CD14-positive monocyte (primary cell): Measurements from ENCODE around the gene RYR2. TPM values are rescaled to one million over a fixed set of nuclear protein-coding genes. Genes with fewer than 3 reads are reported as not detected.

Experiments
- DNase-seq, 3 donors: peaks; one replicate each; pipeline ENCODE4 v3.0.0-alpha.2; 2011 to 2022
- H2AFZ ChIP-seq: 2 replicates; pipeline ENCODE4 v1.6.0; 2012; ENCODE audit warnings: mild to moderate bottlenecking, low read depth, low read length, inconsistent platforms; ENCODE audit not compliant: insufficient read depth, poor library complexity, severe bottlenecking
- H3K27ac ChIP-seq, 2 donors: 1 replicate in 1 of 2; 2 replicates in 1 of 2; pipeline ENCODE4 v1.5.1; 2012 to 2013; ENCODE audit warnings: low read length in 2 of 2, control low read depth in 1 of 2, inconsistent platforms in 1 of 2, low read depth in 1 of 2, mild to moderate bottlenecking in 1 of 2
- H3K27me3 ChIP-seq, 2 donors: one replicate each; pipeline versions ENCODE4 v1.6.0 to v1.6.1; 2011 to 2013; ENCODE audit warnings: low read length in 2 of 2; ENCODE audit not compliant: control insufficient read depth in 2 of 2, insufficient read depth in 2 of 2
- H3K36me3 ChIP-seq, 2 donors: replicated peaks in 1 of 2; 1 replicate in 1 of 2; 2 replicates in 1 of 2; pipeline versions ENCODE4 v1.5.1 to v1.6.1; 2012 to 2013; ENCODE audit warnings: low read length in 2 of 2, control low read depth in 1 of 2, inconsistent platforms in 1 of 2, mild to moderate bottlenecking in 1 of 2; ENCODE audit not compliant: insufficient read depth in 2 of 2, control insufficient read depth in 1 of 2
- H3K4me1 ChIP-seq, 2 donors: 1 replicate in 1 of 2; 2 replicates in 1 of 2; pipeline versions ENCODE4 v1.5.1 to v1.6.1; 2012 to 2013; ENCODE audit warnings: low read length in 2 of 2, control low read depth in 1 of 2, inconsistent platforms in 1 of 2, mild to moderate bottlenecking in 1 of 2, moderate library complexity in 1 of 2; ENCODE audit not compliant: insufficient read depth in 2 of 2, control insufficient read depth in 1 of 2
- H3K4me2 ChIP-seq: replicated peaks from 2 replicates; pipeline ENCODE3; 2012; ENCODE audit warnings: low read length, moderate library complexity, mild to moderate bottlenecking; ENCODE audit not compliant: poor library complexity, severe bottlenecking; ENCODE audit errors: extremely low read depth
- H3K4me3 ChIP-seq, 3 experiments: fragments of 200-600 bp in 1 of 3; sonication (generic) in 1 of 3; replicated peaks in 1 of 3; 1 replicate in 2 of 3; 2 replicates in 1 of 3; pipeline ENCODE4 v1.5.1; 2011 to 2013; ENCODE audit warnings: low read length in 3 of 3, mild to moderate bottlenecking in 3 of 3, control low read depth in 2 of 3, low read depth in 2 of 3, inconsistent platforms in 1 of 3, moderate library complexity in 1 of 3
- H3K79me2 ChIP-seq: 2 replicates; pipeline ENCODE4 v1.6.0; 2012; ENCODE audit warnings: mild to moderate bottlenecking, control low read depth, inconsistent platforms, low read length, moderate library complexity; ENCODE audit not compliant: insufficient read depth
- H3K9ac ChIP-seq: 2 replicates; pipeline ENCODE4 v1.6.0; 2017; ENCODE audit warnings: low read length, mild to moderate bottlenecking; ENCODE audit not compliant: insufficient read depth, poor library complexity, severe bottlenecking
- H3K9me3 ChIP-seq, 2 donors: replicated peaks in 1 of 2; 1 replicate in 1 of 2; 2 replicates in 1 of 2; pipeline versions ENCODE4 v1.5.1 to v1.6.1; 2012 to 2013; ENCODE audit warnings: low read length in 2 of 2, control low read depth in 1 of 2; ENCODE audit not compliant: control insufficient read depth in 1 of 2, insufficient read depth in 1 of 2
- H4K20me1 ChIP-seq: 2 replicates; pipeline ENCODE4 v1.6.0; 2012; ENCODE audit warnings: mild to moderate bottlenecking, low read length, control low read depth, moderate library complexity; ENCODE audit not compliant: insufficient read depth
- H3K27ac Mint-ChIP-seq, 7 donors: one replicate each; pipeline ENCODE4 v1.8.0; 2020; ENCODE audit warnings: mild to moderate bottlenecking in 7 of 7, mixed read lengths in 7 of 7, moderate library complexity in 6 of 7, inconsistent platforms in 2 of 7
- H3K27me3 Mint-ChIP-seq, 3 donors: one replicate each; pipeline ENCODE4 v1.8.0; 2021 to 2022; ENCODE audit warnings: low read depth in 3 of 3, mild to moderate bottlenecking in 3 of 3, mixed read lengths in 3 of 3, moderate library complexity in 3 of 3, inconsistent platforms in 1 of 3
- H3K36me3 Mint-ChIP-seq, 2 donors: one replicate each; pipeline ENCODE4 v1.8.0; 2020; ENCODE audit warnings: mixed read lengths in 2 of 2, inconsistent platforms in 1 of 2, mild to moderate bottlenecking in 1 of 2
- H3K4me1 Mint-ChIP-seq: one replicate; pipeline ENCODE4 v1.8.0; 2020; ENCODE audit warnings: mild to moderate bottlenecking, mixed read lengths
- H3K4me3 Mint-ChIP-seq, 2 donors: one replicate each; pipeline ENCODE4 v1.8.0; 2020; ENCODE audit warnings: mild to moderate bottlenecking in 2 of 2, mixed read lengths in 2 of 2, moderate library complexity in 1 of 2
- H3K9me3 Mint-ChIP-seq, 7 donors: one replicate each; pipeline ENCODE4 v1.8.0; 2020 to 2022; ENCODE audit warnings: mixed read lengths in 7 of 7, mild to moderate bottlenecking in 6 of 7, moderate library complexity in 6 of 7, inconsistent platforms in 2 of 7
- CTCF ChIP-seq: fragments of 200-600 bp; IDR thresholded peaks from one replicate; pipeline ENCODE4 v1.8.0; 2022; ENCODE audit warnings: antibody characterized with exemption, mild to moderate bottlenecking
- WGBS: methylation state at CpG from one replicate; pipeline ENCODE4 v1.1.5; 2013; ENCODE audit warnings: missing lambda C conversion rate; ENCODE audit not compliant: insufficient coverage; 5-methylcytosine and 5-hydroxymethylcytosine counted together
- intact Hi-C, 2 donors: fragments of 100-400 bp; cut with micrococcal nuclease; formaldehyde crosslinking; loops; one replicate each; pipeline versions ENCODE4 v1.15.0 to v1.15.1; 2023
- polyA plus RNA-seq, 3 donors: library from polyadenylated mRNA; depleted of rRNA in 1 of 3; unstranded in 2 of 3; stranded (reverse) in 1 of 3; fragments of 300-500 nt in 2 of 3; fragments of >200 nt in 1 of 3; fragmentation: Illumina TruSeq in 2 of 3; gene quantifications; 1 replicate in 2 of 3; 2 replicates in 1 of 3; pipeline ENCODE4 v1.2.3, GENCODE V29; 2012 to 2021

The RYR2 gene
- polyA plus RNA-seq, 3 donors, result not detected

DNA sequence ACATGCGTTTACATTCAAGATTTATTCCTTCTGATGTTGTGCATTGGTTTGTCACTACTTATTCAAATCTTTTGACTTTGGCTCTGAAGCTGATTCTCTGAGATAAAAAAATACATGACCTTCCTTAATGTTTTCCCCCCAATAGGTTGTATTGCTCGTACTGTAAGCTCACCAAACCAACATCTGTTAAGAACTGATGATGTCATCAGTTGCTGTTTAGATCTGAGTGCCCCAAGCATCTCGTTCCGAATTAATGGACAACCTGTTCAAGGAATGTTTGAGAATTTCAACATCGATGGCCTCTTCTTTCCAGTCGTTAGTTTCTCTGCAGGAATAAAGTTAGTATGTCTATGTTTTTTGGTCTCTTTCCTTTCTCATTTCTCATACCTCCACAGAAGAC lies 458.6 kb downstream of the RYR2 start:
- intact Hi-C loops, result no loop called here
- Histone ChIP-seq H3K4me2 (no peak overlapping the region), H3K4me3 (no peak overlapping the region), H3K36me3 (no peaks in the 10 kb centered on the region), H3K27ac (no peak overlapping the region), H3K79me2 (no peaks in the 10 kb centered on the region), H3K9ac (no peak overlapping the region), H2AFZ (no peak overlapping the region), H3K9me3 (no peaks in the 10 kb centered on the region), H3K4me1 (no peaks in the 10 kb centered on the region), H4K20me1 (no peaks in the 10 kb centered on the region), H3K27me3 (no peaks in the 10 kb centered on the region)
- Mint-ChIP-seq H3K27ac (no peak overlapping the region), H3K36me3 (no peaks in the 10 kb centered on the region), H3K4me1 (no peaks in the 10 kb centered on the region), H3K9me3 (peaks cover 0 to 7% (median 0%) of the 10 kb centered on the region in 7 donors), H3K27me3 (peaks cover 0 to 1% (median 0%) of the 10 kb centered on the region in 3 donors), H3K4me3 (no peak overlapping the region)
- DNase-seq, result no peak
- no peak for TF ChIP-seq CTCF
- WGBS, result no CpG with 5 or more reads among the region's 6 CpGs

DNA sequence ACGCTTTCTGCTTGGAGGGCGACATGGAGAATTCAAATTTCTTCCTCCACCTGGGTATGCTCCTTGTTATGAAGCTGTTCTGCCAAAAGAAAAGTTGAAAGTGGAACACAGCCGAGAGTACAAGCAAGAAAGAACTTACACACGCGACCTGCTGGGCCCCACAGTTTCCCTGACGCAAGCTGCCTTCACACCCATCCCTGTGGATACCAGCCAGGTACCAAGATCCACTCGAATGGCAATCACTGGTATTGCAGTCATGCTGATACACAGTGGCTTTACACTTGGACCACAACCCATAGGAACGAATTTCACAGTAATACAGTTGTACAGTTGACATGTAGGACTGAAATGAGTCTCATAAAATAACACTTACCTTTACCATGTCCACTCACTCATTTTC lies 461.3 kb downstream of the RYR2 start:
- H3K4me2 ChIP-seq, result no peak overlapping the region
- H3K27ac ChIP-seq, result no peak overlapping the region
- H3K9me3 ChIP-seq, result no peaks in the 10 kb centered on the region
- Mint-ChIP-seq H3K4me3 (no peak overlapping the region), H3K36me3 (no peaks in the 10 kb centered on the region), H3K27me3 (peaks cover 0 to 1% (median 0%) of the 10 kb centered on the region in 3 donors), H3K27ac (no peak overlapping the region), H3K4me1 (no peaks in the 10 kb centered on the region), H3K9me3 (peaks cover 0 to 8% (median 3%) of the 10 kb centered on the region in 7 donors)
- H3K36me3 ChIP-seq, result no peaks in the 10 kb centered on the region
- H2AFZ ChIP-seq, result no peak overlapping the region
- H4K20me1 ChIP-seq, result no peaks in the 10 kb centered on the region
- TF ChIP-seq CTCF, result no peak
- no peak overlapping the region for H3K9ac ChIP-seq
- intact Hi-C loops, result no loop called here
- no CpG with 5 or more reads among the region's 8 CpGs for WGBS
- H3K4me3 ChIP-seq, result no peak overlapping the region
- no peak for DNase-seq
- no peaks in the 10 kb centered on the region for H3K79me2 ChIP-seq
- no peaks in the 10 kb centered on the region for H3K27me3 ChIP-seq
- no peaks in the 10 kb centered on the region for H3K4me1 ChIP-seq
